Fibroblast of lung (primary cell): ENCODE measurements around the gene FGFR3. TPM values are rescaled to one million over a fixed set of nuclear protein-coding genes. Genes with fewer than 3 reads are reported as not detected.

Source experiments
- DNase-seq, 2 donors: peaks; one replicate each; pipeline versions ENCODE4 v3.0.0 to v3.0.0-alpha.2; 2010; ENCODE audit warnings: low read depth in 2 of 2
- H2AFZ ChIP-seq: 2 replicates; pipeline ENCODE4 v1.5.1; 2012; ENCODE audit warnings: low read length, control low read depth, inconsistent platforms
- H3K27ac ChIP-seq: 2 replicates; pipeline ENCODE4 v1.5.1; 2011; ENCODE audit warnings: low read length, control low read depth; ENCODE audit not compliant: insufficient read depth
- H3K27me3 ChIP-seq: 2 replicates; pipeline ENCODE4 v1.5.1; 2011; ENCODE audit warnings: mild to moderate bottlenecking, low read length; ENCODE audit not compliant: control insufficient read depth, insufficient read depth
- H3K36me3 ChIP-seq: 2 replicates; pipeline ENCODE4 v1.5.1; 2011; ENCODE audit warnings: low read length; ENCODE audit not compliant: control insufficient read depth, insufficient read depth
- H3K4me1 ChIP-seq: 2 replicates; pipeline ENCODE4 v1.5.1; 2011; ENCODE audit warnings: low read length; ENCODE audit not compliant: control insufficient read depth, insufficient read depth; ENCODE audit errors: extremely low read depth
- H3K4me2 ChIP-seq: 2 replicates; pipeline ENCODE4 v1.5.1; 2011; ENCODE audit warnings: low read length, control low read depth; ENCODE audit not compliant: insufficient read depth; ENCODE audit errors: extremely low read depth
- H3K4me3 ChIP-seq, 4 experiments: fragments of 200-600 bp in 1 of 4; sonication (generic) in 1 of 4; replicated peaks in 1 of 4; 2 replicates each; pipeline ENCODE4 v1.5.1; 2011 to 2016; ENCODE audit warnings: low read length in 4 of 4, low read depth in 3 of 4, mild to moderate bottlenecking in 3 of 4, control low read depth in 2 of 4, inconsistent platforms in 1 of 4, mixed read lengths in 1 of 4; ENCODE audit not compliant: insufficient read depth in 1 of 4; ENCODE audit errors: control extremely low read depth in 1 of 4
- H3K79me2 ChIP-seq: 2 replicates; pipeline ENCODE4 v1.5.1; 2012; ENCODE audit warnings: mild to moderate bottlenecking, low read length, inconsistent platforms; ENCODE audit not compliant: control insufficient read depth, insufficient read depth
- H3K9ac ChIP-seq: 2 replicates; pipeline ENCODE4 v1.5.1; 2011; ENCODE audit warnings: mild to moderate bottlenecking, low read length, control low read depth; ENCODE audit not compliant: insufficient read depth
- H3K9me3 ChIP-seq: 2 replicates; pipeline ENCODE4 v1.5.1; 2012; ENCODE audit warnings: low read depth, low read length; ENCODE audit not compliant: control insufficient read depth, insufficient read depth
- H4K20me1 ChIP-seq: 2 replicates; pipeline ENCODE4 v1.5.1; 2011; ENCODE audit warnings: low read length; ENCODE audit not compliant: control insufficient read depth, insufficient read depth; ENCODE audit errors: extremely low read depth
- EZH2 ChIP-seq: IDR thresholded peaks from 2 replicates; pipeline ENCODE4 v1.5.1; 2012; ENCODE audit warnings: low read length, control low read depth, mild to moderate bottlenecking; ENCODE audit errors: missing control alignments
- polyA plus RNA-seq, 2 donors: library from polyadenylated mRNA; depleted of rRNA in 1 of 2; stranded (reverse) in 1 of 2; unstranded in 1 of 2; fragments of >200 nt; gene quantifications; 2 replicates each; pipeline ENCODE4 v1.2.1, GENCODE V29; 2011 to 2012; ENCODE audit warnings: missing spikeins in 1 of 2
- total RNA-seq: library from RNA; depleted of rRNA; stranded (reverse); fragments of >200 nt; gene quantifications from 2 replicates; pipeline ENCODE4 v1.2.1, GENCODE V29; 2014
- TF ChIP-seq, protein P1 (sequence below), 2 donors: IDR thresholded peaks in 1 of 2; conservative IDR thresholded peaks in 1 of 2; 1 replicate in 1 of 2; 2 replicates in 1 of 2; pipeline ENCODE4 v1.5.1; 2011 to 2012; ENCODE audit warnings: low read length in 2 of 2, control low read depth in 1 of 2, inconsistent platforms in 1 of 2, low read depth in 1 of 2, mild to moderate bottlenecking in 1 of 2

The FGFR3 gene
- total and polyA plus RNA-seq, 2 donors (not counting 1 experiment from before 2014, with no cell fraction given), result 0.11 to 0.33 TPM

GRCh38 chr4:1779588-1780382 lies 13.3 kb upstream of the FGFR3 start:
- Histone ChIP-seq H2AFZ (no peak overlapping the region), H3K9ac (no peak overlapping the region), H3K4me2 (no peak overlapping the region), H4K20me1 (no peaks in the 10 kb centered on the region), H3K79me2 (no peaks in the 10 kb centered on the region), H3K4me3 (no peak overlapping the region), H3K27ac (no peak overlapping the region), H3K36me3 (no peaks in the 10 kb centered on the region), H3K27me3 (no peaks in the 10 kb centered on the region), H3K9me3 (no peaks in the 10 kb centered on the region), H3K4me1 (no peaks in the 10 kb centered on the region)
- DNase-seq, result no peak
- TF ChIP-seq, protein P1, sequence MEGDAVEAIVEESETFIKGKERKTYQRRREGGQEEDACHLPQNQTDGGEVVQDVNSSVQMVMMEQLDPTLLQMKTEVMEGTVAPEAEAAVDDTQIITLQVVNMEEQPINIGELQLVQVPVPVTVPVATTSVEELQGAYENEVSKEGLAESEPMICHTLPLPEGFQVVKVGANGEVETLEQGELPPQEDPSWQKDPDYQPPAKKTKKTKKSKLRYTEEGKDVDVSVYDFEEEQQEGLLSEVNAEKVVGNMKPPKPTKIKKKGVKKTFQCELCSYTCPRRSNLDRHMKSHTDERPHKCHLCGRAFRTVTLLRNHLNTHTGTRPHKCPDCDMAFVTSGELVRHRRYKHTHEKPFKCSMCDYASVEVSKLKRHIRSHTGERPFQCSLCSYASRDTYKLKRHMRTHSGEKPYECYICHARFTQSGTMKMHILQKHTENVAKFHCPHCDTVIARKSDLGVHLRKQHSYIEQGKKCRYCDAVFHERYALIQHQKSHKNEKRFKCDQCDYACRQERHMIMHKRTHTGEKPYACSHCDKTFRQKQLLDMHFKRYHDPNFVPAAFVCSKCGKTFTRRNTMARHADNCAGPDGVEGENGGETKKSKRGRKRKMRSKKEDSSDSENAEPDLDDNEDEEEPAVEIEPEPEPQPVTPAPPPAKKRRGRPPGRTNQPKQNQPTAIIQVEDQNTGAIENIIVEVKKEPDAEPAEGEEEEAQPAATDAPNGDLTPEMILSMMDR (conservative IDR thresholded peaks at IDR 0.05 in 1 of 2, IDR thresholded peaks at IDR 0.05 in 1 of 2; ENCODE audit: low read depth in 1 of 2, low read length in 2 of 2), result no peak
- TF ChIP-seq EZH2, result no peak

DNA sequence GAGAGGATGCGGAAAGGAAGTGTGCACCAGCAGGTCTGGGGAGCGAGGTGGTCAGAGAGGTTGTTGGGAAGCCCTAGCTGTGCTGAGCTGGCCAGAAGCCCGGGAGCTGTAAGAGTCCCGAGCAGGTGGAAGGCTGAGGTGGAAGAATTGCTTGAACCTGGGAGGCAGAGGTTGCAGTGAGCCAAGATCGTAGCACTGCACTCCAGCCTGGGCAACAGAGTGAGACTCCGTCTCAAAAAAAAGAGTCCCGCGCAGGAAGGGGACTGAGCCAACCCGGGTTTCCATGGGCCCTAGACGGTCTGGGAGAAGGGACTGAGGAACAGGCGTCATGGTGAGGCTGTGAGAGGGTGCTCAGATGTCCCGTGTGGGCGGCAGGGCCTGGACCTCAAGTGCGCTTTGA lies 12.7 kb upstream of the FGFR3 start:
- Histone ChIP-seq H3K27ac (no peak overlapping the region), H3K79me2 (no peaks in the 10 kb centered on the region), H3K4me2 (no peak overlapping the region), H3K4me3 (no peak overlapping the region), H3K9ac (no peak overlapping the region), H4K20me1 (no peaks in the 10 kb centered on the region), H3K27me3 (no peaks in the 10 kb centered on the region), H3K9me3 (no peaks in the 10 kb centered on the region), H3K4me1 (no peaks in the 10 kb centered on the region), H2AFZ (no peak overlapping the region), H3K36me3 (no peaks in the 10 kb centered on the region)
- TF ChIP-seq, protein P1 (conservative IDR thresholded peaks at IDR 0.05 in 1 of 2, IDR thresholded peaks at IDR 0.05 in 1 of 2; ENCODE audit: low read depth in 1 of 2, low read length in 2 of 2), result no peak
- no peak for TF ChIP-seq EZH2
- DNase-seq, result no peak

- Histone ChIP-seq H3K27me3 (no peaks in the 10 kb centered on the region), H2AFZ (no peak overlapping the region), H3K79me2 (no peaks in the 10 kb centered on the region), H3K36me3 (no peaks in the 10 kb centered on the region), H3K4me1 (no peaks in the 10 kb centered on the region), H3K9ac (no peak overlapping the region), H3K4me3 (no peak overlapping the region), H4K20me1 (no peaks in the 10 kb centered on the region), H3K9me3 (no peaks in the 10 kb centered on the region), H3K4me2 (no peak overlapping the region), H3K27ac (no peak overlapping the region)
- TF ChIP-seq EZH2, result no peak
- TF ChIP-seq, protein P1 (conservative IDR thresholded peaks at IDR 0.05 in 1 of 2, IDR thresholded peaks at IDR 0.05 in 1 of 2; ENCODE audit: low read depth in 1 of 2, low read length in 2 of 2), result no peak
- DNase-seq, result no peak
These were observed 10.1 kb upstream of the FGFR3 start for GRCh38 chr4:1783015-1783414.
